Astrocyte (in vitro differentiated cells and primary cell): ENCODE results near the gene LAMA3. TPM values are rescaled to one million over a fixed set of nuclear protein-coding genes. Genes with fewer than 3 reads are reported as not detected.

Experiments
- DNase-seq: peaks from one replicate; pipeline ENCODE4 v3.0.0-alpha.2; 2010; ENCODE audit warnings: low read depth
- FAIRE-seq: peaks from 2 replicates; lab custom pipeline; 2011; peaks lifted over from hg19 to GRCh38; lab: Jason Lieb, UNC
- H2AFZ ChIP-seq: 2 replicates; pipeline ENCODE4 v1.6.0; 2012; ENCODE audit warnings: low read depth, low read length, inconsistent platforms
- H3K27ac ChIP-seq: 2 replicates; pipeline ENCODE4 v1.5.1; 2011; ENCODE audit warnings: low read depth, low read length, inconsistent platforms
- H3K27me3 ChIP-seq: 2 replicates; pipeline ENCODE4 v1.6.0; 2011; ENCODE audit warnings: low read length, inconsistent platforms; ENCODE audit not compliant: insufficient read depth
- H3K36me3 ChIP-seq: 2 replicates; pipeline ENCODE4 v1.5.1; 2011; ENCODE audit warnings: low read length, inconsistent platforms; ENCODE audit not compliant: insufficient read depth
- H3K4me1 ChIP-seq: 2 replicates; pipeline ENCODE4 v1.5.1; 2011; ENCODE audit warnings: low read length, inconsistent platforms; ENCODE audit not compliant: insufficient read depth
- H3K4me2 ChIP-seq: 2 replicates; pipeline ENCODE4 v1.6.0; 2012; ENCODE audit warnings: low read length, inconsistent platforms
- H3K4me3 ChIP-seq: 2 replicates; pipeline ENCODE4 v1.5.1; 2011; ENCODE audit warnings: low read depth, mild to moderate bottlenecking, low read length, inconsistent platforms; ENCODE audit not compliant: insufficient read depth
- H3K79me2 ChIP-seq: 2 replicates; pipeline ENCODE4 v1.6.0; 2012; ENCODE audit warnings: mild to moderate bottlenecking, low read length, inconsistent platforms; ENCODE audit not compliant: insufficient read depth
- H3K9ac ChIP-seq: 2 replicates; pipeline ENCODE4 v1.6.0; 2012; ENCODE audit warnings: mild to moderate bottlenecking, low read length, inconsistent platforms
- H3K9me3 ChIP-seq: 2 replicates; pipeline ENCODE4 v1.5.1; 2012; ENCODE audit warnings: low read depth, mild to moderate bottlenecking, low read length, inconsistent platforms; ENCODE audit not compliant: insufficient read depth
- H4K20me1 ChIP-seq: 2 replicates; pipeline ENCODE4 v1.6.0; 2012; ENCODE audit warnings: low read length, inconsistent platforms; ENCODE audit not compliant: insufficient read depth
- H3K27ac Mint-ChIP-seq: one replicate; pipeline ENCODE4 v1.8.0; 2021; ENCODE audit warnings: mild to moderate bottlenecking, mixed read lengths; ENCODE audit not compliant: unreplicated experiment
- H3K27me3 Mint-ChIP-seq: one replicate; pipeline ENCODE4 v1.8.0; 2021; ENCODE audit warnings: low read depth, mixed read lengths; ENCODE audit not compliant: unreplicated experiment
- H3K36me3 Mint-ChIP-seq: one replicate; pipeline ENCODE4 v1.8.0; 2021; ENCODE audit warnings: low read depth, mixed read lengths; ENCODE audit not compliant: unreplicated experiment
- H3K4me1 Mint-ChIP-seq: one replicate; pipeline ENCODE4 v1.8.0; 2021; ENCODE audit warnings: low read depth, mixed read lengths; ENCODE audit not compliant: unreplicated experiment
- H3K4me3 Mint-ChIP-seq: one replicate; pipeline ENCODE4 v1.8.0; 2021; ENCODE audit warnings: mild to moderate bottlenecking, moderate library complexity, mixed read lengths; ENCODE audit not compliant: unreplicated experiment
- H3K9me3 Mint-ChIP-seq: one replicate; pipeline ENCODE4 v1.8.0; 2021; ENCODE audit warnings: mild to moderate bottlenecking, mixed read lengths; ENCODE audit not compliant: unreplicated experiment
- CTCF ChIP-seq: IDR thresholded peaks from 2 replicates; pipeline ENCODE4 v1.5.1; 2011; ENCODE audit warnings: low read depth, mild to moderate bottlenecking, inconsistent platforms, low read length, moderate library complexity; ENCODE audit not compliant: insufficient read depth
- EZH2 ChIP-seq: IDR thresholded peaks from 2 replicates; pipeline ENCODE4 v1.6.1; 2012; ENCODE audit warnings: mild to moderate bottlenecking, low read length, inconsistent platforms; ENCODE audit not compliant: insufficient read depth
- total RNA-seq: library from RNA; stranded (reverse); gene quantifications from 2 replicates; pipeline ENCODE4 v1.2.1, GENCODE V29; 2021

The LAMA3 gene
- total RNA-seq, 1 donor from 2014 or later: 0.86 TPM

- peaks cover 49% of the 10 kb centered on the region for H3K27me3 Mint-ChIP-seq
- Histone ChIP-seq H3K27ac (no peak overlapping the region), H3K4me1 (no peaks in the 10 kb centered on the region), H3K9ac (no peak overlapping the region), H2AFZ (no peak overlapping the region), H3K4me3 (no peak overlapping the region), H3K79me2 (no peaks in the 10 kb centered on the region), H3K36me3 (no peaks in the 10 kb centered on the region), H3K4me2 (no peak overlapping the region), H4K20me1 (no peaks in the 10 kb centered on the region), H3K27me3 (peaks cover 23% of the 10 kb centered on the region), H3K9me3 (peaks cover 4% of the 10 kb centered on the region)
- peaks cover 5% of the 10 kb centered on the region for H3K9me3 Mint-ChIP-seq
- H3K36me3 Mint-ChIP-seq: no peaks in the 10 kb centered on the region
- H3K27ac Mint-ChIP-seq: no peak overlapping the region
- FAIRE-seq: no peak
- TF ChIP-seq CTCF: no peak
- TF ChIP-seq EZH2: no peak
- DNase-seq: no peak
- no peaks in the 10 kb centered on the region for H3K4me1 Mint-ChIP-seq
- no peak overlapping the region for H3K4me3 Mint-ChIP-seq
Observed at GRCh38 chr18:23645568-23646175, 43.6 kb upstream of the LAMA3 start.

- no peak overlapping the region for H3K9ac ChIP-seq
- H3K27me3 Mint-ChIP-seq: peaks cover 49% of the 10 kb centered on the region
- no peak overlapping the region for H3K27ac ChIP-seq
- H3K9me3 Mint-ChIP-seq: peaks cover 5% of the 10 kb centered on the region
- FAIRE-seq: no peak
- H3K79me2 ChIP-seq: no peaks in the 10 kb centered on the region
- peaks cover 21% of the 10 kb centered on the region for H3K27me3 ChIP-seq
- H4K20me1 ChIP-seq: no peaks in the 10 kb centered on the region
- DNase-seq: no peak
- H3K27ac Mint-ChIP-seq: no peak overlapping the region
- no peaks in the 10 kb centered on the region for H3K36me3 Mint-ChIP-seq
- no peak overlapping the region for H3K4me3 ChIP-seq
- TF ChIP-seq CTCF: no peak
- TF ChIP-seq EZH2: no peak
- H3K4me1 ChIP-seq: peaks cover 4% of the 10 kb centered on the region
- no peak overlapping the region for H3K4me3 Mint-ChIP-seq
- H3K4me1 Mint-ChIP-seq: peaks cover 5% of the 10 kb centered on the region
- H3K4me2 ChIP-seq: no peak overlapping the region
- no peaks in the 10 kb centered on the region for H3K36me3 ChIP-seq
- no peaks in the 10 kb centered on the region for H3K9me3 ChIP-seq
- H2AFZ ChIP-seq: no peak overlapping the region
Observed at GRCh38 chr18:23646282-23646681, 43.0 kb upstream of the LAMA3 start.

- FAIRE-seq: no peak
- no peak for DNase-seq
- H3K4me1 Mint-ChIP-seq: peaks cover 7% of the 10 kb centered on the region
Observed at GRCh38 chr18:23648456-23648855, 40.8 kb upstream of the LAMA3 start.

More at GRCh38 chr18:23648456-23648855, 40.8 kb upstream of the LAMA3 start:
- H3K9ac ChIP-seq: no peak overlapping the region
- H3K4me2 ChIP-seq: no peak overlapping the region
- Mint-ChIP-seq H3K27ac (no peak overlapping the region), H3K36me3 (no peaks in the 10 kb centered on the region), H3K9me3 (peaks cover 2% of the 10 kb centered on the region), H3K27me3 (peaks cover 46% of the 10 kb centered on the region), H3K4me3 (no peak overlapping the region)
- no peaks in the 10 kb centered on the region for H3K9me3 ChIP-seq
- H2AFZ ChIP-seq: no peak overlapping the region
- H3K4me3 ChIP-seq: no peak overlapping the region
- H3K27me3 ChIP-seq: peaks cover 12% of the 10 kb centered on the region
- TF ChIP-seq CTCF (no peak), EZH2 (no peak)
- no peaks in the 10 kb centered on the region for H4K20me1 ChIP-seq
- no peaks in the 10 kb centered on the region for H3K79me2 ChIP-seq
- no peak overlapping the region for H3K27ac ChIP-seq
- no peaks in the 10 kb centered on the region for H3K36me3 ChIP-seq
- H3K4me1 ChIP-seq: peaks cover 4% of the 10 kb centered on the region
